GOT3 (cell line): Measurements from ENCODE around the gene COL19A1.
"Not testable (repeated sequence)": the region's sequence is repeated elsewhere in the genome, so short reads cannot be mapped to it uniquely, and the experiment has no call there.

Source experiments
- DNase-seq: peaks from one replicate; lab custom pipeline; 2025; ENCODE audit warnings: mixed read lengths; lab: John Stamatoyannopoulos, UW

Gene COL19A1

DNA sequence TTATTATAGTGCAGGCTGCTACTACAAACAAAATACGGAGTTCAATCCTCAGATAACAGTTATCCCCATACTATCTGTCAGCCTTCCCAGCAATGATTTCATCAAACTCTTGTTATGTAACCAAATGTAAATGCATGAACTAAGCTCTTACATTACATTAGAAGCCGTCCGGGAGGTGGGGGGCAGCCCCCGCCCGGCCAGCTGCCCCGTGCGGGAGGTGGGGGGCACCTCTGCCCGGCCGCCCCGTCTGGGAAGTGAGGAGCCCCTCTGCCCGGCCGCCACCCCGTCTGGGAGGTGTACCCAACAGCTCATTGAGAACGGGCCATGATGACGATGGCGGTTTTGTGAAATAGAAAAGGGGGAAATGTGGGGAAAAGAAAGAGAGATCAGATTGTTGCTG is 99.6 kb downstream of the COL19A1 start:
- DNase-seq, result not testable (repeated sequence)

DNA sequence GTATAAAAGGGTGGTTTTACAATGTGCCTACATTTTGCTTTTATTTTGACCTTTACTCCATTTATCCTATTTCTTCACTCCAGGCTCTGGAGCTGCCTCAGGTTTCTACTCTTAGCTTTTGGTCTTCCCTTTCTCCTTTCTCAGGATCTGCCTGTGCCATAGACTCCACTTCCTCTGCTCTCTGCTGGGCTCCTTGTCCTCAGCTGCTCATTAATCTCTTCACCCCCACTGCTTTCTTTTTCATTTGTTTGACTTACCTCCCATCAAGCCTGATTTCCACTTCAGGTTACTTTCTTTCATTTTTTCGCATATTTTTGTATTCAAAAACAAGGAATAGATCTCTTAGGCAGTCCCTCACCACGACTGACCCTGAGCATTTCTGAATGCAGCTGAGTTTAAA is 106.8 kb downstream of the COL19A1 start:
- no peak for DNase-seq

DNA sequence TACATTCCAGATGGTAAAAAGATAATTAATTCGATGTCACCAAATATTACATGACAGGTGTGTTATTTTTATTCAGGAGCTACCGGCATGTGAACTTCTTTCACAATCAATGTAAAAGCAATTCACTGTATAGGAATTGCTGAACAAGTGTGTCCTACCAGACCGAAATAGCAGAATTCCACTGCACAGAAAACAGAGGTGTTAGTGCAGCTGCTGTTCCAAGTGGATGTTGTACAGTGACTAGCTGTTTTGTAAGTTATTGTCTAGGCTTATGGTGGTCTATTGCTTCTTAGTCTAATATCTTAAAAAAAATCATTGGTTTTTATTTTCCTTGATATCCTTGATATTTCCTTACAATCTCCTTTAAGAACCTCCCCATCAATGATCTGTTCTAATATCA is 107.4 kb downstream of the COL19A1 start:
- no peak for DNase-seq

DNA sequence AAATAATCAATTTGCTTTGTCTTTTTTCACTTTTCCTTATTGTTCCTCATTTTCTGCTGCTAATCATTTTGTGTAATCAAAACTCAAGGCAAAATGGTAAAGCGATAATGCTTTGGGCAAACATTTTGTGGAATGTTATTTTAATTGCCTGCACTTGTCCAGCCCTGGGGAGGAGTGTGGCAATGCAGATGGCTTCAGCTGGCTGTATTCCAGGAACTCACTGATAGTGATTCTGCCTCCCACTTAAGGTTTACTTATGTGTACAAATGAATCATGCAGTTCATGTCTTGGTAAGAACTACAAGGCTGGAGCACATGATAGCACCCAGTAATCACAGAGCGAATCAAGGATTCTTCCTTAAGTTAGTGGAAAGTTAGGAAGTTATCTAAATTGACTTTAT is 107.8 kb downstream of the COL19A1 start:
- DNase-seq, result no peak

DNA sequence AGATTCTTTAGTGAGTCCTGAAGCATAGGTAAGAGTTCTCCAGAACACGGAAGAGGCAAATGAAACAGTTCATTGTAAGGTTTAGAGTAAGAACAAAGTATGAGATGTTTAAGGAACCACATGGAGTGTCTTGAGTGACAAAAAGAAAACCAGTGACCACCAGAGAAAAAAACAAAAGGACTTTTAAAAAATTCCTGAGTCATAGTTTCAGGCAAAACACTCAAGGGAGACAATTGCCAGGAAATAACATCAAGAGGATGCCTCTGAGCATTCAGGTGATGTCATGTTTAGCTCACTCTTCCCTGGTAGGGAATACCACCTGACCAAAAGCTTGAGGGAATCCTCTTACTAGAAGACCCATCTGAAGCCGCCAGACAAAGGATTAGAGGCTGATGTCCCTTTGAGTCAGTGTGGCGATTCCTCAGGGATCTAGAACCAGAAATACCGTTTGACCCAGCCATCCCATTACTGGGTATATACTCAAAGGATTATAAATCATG is 110.3 kb downstream of the COL19A1 start:
- no peak for DNase-seq

DNA sequence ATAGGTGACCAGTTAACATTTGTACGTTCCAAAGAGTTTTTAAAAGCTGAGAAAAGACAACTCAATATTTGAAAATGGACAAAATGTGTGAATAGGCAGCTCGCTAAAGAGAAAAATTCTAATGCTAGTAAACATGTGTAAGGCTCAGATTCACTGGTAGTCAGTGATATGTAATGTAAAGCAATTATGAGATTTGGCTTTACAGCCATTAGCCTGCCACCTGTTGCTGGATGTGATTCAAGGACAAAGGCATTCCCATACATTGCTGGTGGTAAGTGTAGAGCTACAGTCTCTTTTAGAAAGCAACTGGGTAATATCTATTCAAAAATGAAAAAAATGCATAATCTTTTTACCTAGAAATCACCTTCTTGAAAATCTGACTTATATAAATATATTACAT is 114.3 kb downstream of the COL19A1 start:
- no peak for DNase-seq

DNA sequence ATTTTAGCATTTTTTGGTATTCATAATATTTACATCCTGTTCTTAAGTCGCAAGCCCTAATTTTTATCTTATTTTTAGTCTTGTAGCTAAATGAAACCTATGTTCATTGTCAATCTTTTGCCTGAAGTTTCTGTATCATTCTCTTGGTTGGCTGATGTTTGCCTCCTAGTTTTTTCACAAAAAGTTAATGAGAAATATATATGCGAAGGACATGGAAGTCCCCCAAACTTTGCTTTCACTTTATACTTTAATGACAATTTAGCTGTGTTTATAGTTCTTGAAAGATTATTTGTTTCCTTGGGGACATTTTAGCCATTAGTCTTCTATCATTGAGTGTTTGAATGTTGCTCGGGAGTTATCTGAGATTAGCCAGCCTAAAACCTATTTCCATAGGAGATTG is 118.2 kb downstream of the COL19A1 start:
- DNase-seq, result no peak

DNA sequence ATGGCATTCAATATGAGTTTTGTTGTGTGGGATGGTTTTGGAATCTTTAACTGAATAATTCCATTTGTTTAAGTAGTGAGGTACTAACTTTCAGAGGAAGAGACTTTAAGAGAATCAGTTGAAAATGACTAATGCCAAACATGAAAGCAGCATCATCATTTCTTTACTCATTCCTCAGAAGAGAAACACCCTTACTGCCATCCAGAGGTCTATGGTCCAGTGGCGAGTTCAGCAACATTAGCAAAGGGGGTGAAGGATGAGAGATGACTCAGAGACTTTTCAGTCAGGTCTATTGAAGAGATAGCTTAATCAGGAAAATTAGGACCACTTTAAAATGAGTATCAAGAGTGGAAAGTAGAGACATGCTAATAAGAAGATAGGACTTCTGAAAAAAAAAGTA is 118.8 kb downstream of the COL19A1 start:
- no peak for DNase-seq

DNA sequence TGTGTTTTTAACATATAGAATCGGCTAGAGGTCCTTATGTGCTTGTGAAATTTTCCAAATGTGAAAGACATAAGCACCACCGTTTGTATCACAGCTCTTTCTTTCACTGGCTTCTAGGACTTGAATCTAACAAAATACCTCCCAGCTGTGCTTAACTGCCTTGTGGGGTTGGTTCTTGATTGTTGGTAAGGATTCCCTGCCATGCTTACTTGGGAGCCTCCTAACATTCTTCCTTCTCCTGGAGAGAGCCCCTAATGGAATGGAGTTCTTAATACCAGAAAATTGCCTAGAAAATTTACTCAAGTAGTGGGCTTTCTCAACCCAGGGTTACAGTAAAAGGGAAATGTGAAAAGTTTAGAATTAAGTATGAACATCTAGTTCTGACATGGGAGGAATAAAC is 121.2 kb downstream of the COL19A1 start:
- DNase-seq, result no peak

DNA sequence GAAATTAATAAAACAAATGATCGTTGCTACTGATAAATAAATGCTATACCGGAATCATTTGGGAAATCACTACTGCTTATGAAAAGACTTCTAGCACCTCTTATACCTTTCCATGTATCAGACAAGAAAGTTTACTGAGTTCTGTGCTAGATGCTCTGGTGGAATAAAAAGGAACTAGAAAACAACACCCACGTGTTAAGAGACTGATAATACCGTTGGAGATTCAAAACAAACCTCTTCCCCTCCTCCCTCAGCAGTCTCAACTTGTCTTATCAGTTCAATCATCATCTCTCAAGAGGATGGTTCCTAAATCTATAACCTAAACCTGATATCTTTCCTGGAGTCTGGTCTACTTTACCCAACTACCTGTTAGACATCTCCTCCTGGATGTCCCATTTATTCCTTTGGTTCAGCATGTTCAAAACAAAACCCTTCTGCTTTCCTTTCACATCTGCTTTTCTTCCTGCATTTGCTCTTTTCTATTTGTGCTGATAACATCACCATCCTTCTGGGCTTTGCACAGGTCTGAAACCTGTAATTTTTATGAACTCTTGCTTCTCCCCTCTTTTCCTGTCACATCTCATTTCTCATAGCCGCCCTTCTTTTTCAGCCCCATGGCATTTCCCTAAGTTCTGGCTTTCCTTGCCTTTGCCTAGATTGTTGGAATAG is 122.2 kb downstream of the COL19A1 start:
- no peak for DNase-seq

DNA sequence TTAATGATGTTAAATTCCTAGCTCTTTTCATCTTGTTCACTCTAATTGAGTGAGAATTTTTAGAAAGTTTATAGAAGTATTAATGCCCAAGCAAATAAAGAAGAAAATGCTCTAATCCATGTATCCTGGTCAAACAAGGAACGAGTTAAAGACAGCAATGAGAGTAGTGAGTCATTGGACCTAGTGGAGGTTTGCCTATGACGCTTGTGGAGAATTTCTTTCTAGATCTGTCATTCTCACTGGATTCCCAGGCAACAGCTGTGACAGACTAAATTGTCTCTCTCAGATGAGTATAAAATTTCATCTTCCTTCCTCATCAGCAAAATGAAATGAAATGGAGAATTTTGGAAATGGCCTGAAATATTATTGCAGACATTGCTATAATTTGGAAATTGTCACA is 127.9 kb downstream of the COL19A1 start:
- no peak for DNase-seq

DNA sequence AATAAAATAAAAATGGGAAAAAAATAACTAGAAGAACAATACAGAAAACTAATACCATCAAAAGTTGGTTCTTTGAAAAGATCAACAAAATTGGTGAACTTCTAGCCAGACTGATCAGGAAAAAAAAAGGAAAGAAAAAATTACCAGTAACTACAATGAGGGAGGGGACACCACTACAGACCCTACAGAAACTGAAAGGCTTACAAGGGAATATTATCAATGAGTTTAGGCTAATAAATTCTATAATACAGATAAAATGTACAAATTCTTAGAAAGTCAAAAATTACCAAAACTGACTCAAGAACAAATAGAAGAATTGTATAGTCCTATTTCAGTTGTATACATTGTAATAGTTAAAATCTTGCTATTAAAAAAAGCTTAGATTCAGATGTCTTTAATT is 141.8 kb downstream of the COL19A1 start:
- no peak for DNase-seq

DNA sequence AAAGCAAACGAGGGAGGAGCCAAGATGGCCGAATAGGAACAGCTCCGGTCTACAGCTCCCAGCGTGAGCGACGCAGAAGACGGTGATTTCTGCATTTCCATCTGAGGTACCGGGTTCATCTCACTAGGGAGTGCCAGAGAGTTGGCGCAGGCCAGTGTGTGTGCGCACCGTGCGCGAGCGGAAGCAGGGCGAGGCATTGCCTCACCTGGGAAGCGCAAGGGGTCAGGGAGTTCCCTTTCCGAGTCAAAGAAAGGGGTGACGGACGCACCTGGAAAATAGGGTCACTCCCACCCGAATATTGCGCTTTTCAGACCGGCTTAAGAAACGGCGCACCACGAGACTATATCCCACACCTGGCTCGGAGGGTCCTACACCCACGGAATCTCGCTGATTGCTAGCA is 144.0 kb downstream of the COL19A1 start:
- not testable (repeated sequence) for DNase-seq

DNA sequence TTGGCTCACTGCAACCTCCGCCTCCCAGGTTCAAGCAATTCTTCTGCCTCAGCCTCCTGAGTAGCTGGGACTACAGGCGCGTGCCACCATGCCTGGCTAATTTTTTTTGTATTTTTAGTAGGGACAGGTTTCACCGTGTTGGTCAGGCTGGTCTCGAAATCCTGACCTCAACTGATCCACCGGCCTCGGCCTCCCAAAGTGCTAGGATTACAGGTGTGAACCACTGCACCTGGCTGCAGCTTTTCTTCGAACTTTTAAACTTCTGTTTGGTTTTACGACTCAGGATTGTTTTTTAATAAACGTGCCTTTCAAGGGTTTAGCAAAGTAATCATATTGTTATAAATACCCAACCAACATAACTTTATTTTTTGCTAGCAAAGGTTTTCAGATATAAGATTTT is 156.8 kb downstream of the COL19A1 start:
- not testable (repeated sequence) for DNase-seq

DNA sequence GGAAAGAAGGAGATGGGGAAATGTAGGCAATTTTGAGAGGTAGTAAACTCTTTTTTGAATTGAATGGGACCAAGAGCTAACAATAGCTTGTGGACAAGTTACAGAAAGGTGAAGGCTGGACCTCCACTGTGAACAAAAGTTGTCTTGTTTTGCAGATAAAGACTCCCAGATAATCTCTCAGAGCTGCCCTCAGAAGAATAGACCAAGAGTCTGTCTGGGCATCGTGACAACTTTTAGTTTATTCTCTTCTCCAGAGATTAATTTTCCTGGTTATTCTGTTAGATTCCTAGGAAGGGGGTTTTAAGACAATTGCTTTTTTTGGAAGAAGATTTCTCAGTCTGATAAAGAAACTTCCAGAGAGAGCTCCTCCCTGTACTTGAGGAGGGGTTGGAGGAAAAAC is 161.9 kb downstream of the COL19A1 start:
- DNase-seq, result no peak

DNA sequence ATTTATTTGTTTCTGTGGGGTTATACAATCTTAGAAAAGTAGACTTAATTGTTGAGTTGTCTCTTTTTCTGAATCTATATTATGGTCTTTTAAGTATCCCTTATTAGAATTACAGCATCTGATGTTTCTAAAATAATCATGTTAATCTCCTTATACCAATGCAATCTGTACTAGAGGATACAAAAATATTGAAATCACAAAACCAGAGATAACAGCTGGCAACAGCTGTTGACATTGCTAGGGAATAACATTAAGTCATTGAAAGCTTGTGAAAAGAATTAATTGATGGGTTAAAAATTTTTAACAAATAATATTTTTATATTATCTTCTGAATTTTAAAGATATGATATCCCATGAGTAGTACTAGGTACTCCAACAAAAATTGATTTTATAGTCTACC is 162.6 kb downstream of the COL19A1 start:
- DNase-seq, result no peak

DNA sequence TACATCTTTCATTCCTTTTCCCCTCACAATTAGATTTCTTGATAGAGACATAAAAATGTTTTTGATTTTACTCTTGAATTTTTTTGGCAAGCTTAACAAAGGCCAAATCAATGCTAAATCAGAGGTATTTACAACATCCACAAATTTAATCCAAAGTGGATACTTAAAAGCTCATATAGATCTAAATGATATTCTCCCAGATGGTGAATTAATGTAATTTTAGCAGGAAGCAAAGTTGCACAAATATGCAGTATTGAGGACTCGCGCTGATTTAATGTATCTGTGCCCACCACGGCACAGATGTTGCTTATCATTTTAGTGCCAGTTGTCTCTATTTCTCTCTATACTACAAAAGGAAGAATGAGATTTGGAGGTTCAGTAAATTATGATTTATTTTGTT is 167.4 kb downstream of the COL19A1 start:
- DNase-seq, result no peak

DNA sequence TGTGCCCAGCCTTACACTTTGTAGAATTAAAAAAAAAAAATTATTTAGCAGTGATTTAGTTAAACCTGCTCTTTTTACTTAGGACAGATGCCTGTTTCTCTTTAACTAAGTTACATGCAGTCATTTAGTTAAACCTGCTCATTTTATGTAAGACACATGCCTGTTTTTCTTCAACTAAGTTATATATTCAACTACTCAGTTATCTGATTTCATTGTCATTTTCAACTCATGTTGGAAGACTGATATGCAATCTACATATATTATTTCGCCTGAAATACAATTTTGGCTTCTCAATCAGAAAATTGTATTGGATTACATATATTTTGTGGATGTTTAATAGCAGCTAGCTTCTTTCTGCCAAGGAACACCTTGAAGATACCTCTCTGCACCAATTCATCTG is 171.1 kb downstream of the COL19A1 start:
- DNase-seq, result no peak

DNA sequence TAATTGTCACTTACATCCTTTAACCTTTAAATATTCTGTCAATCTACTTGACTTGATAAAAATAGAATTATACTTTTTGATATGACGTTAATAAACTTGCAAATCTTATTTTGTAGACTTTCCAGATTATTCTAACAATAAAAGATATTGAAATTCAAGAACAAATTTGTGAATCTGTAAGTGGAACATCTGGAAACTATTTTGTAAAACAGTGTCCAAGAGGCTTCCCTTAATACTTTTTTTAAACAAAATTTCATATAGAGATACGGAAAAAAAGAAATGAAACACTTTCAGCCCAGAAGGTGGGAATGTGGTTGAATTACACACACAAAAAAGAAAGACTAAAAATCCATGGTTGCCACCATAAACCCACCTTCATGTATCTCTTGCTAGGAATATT is 174.4 kb downstream of the COL19A1 start:
- DNase-seq, result no peak

DNA sequence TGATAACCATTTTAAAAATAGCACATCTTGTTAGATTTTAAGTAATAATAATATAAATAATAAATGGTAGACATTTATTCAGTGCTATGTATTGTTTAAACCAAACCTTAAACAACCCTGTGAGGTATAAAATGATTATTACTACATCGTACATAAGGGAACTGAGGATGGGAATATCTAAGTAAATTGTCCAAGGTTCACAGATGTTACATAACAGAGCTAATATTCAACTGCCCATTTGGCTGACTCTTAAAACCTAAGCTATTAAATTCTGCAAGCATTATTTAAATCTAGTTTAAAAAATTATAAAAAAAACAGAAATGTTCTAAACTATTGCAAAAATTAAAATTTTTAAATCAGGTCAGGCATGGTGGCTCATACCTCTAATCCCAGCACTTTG is 175.1 kb downstream of the COL19A1 start:
- no peak for DNase-seq

DNA sequence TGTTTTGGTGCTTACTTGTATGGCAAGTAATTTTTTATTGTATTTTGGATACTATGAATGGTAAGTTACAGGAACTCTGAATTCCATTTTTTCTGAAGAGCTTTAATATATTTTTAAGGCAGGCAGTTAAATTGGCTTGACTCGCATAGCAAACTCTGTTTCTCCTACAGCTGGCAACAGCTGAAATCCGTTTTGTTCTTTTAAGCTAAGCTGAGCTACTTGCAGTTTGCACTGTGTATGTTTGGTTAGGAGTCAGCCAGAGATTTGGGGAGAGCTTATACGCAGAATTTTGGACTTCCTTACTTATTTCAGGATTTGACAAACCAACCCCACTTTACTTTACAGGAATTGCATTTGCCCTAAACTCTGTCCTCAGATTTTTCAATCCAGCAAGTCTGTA is 179.1 kb downstream of the COL19A1 start:
- no peak for DNase-seq

DNA sequence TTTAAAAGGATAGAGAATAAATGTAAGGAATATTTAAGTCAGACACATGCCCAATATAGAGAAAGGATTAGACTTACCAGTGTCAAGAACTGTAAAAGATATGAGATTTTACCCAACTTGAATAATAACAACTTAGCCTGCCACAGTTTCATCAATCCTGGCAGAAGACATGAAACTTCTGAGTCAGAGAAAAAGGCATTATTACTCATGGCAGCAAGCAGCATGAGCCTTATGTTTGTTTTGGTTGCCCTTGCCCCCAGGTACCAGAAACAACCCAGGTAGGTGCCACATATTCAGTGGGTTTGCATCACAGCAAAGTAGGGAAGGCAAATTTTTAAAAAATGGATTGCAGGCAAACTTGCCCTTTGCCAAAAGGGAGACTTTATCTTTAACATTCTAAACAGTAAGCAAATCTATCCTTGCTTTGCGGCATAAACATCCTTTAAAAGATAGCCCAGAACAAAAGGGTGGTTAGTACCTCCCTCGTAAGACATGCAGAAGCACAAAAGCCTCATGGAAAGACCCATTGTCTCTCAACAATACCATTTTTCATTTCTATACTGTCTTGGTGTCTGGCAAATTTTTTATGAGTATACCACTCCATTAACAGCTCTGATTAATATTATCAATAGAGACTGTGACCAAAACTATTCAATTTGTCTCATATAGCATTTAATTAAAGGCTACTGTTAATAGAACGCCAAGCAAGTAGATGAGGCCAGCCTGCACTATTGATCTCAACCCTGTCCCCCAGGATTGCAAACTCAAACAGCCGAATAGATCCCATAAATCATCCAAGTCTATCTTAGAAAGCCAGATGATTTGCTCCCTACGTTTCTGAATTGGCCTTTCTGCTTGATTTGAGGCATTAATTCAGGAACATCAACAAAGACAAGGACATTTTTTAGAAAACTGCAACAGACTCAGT is 185.1 kb downstream of the COL19A1 start:
- DNase-seq, result no peak

DNA sequence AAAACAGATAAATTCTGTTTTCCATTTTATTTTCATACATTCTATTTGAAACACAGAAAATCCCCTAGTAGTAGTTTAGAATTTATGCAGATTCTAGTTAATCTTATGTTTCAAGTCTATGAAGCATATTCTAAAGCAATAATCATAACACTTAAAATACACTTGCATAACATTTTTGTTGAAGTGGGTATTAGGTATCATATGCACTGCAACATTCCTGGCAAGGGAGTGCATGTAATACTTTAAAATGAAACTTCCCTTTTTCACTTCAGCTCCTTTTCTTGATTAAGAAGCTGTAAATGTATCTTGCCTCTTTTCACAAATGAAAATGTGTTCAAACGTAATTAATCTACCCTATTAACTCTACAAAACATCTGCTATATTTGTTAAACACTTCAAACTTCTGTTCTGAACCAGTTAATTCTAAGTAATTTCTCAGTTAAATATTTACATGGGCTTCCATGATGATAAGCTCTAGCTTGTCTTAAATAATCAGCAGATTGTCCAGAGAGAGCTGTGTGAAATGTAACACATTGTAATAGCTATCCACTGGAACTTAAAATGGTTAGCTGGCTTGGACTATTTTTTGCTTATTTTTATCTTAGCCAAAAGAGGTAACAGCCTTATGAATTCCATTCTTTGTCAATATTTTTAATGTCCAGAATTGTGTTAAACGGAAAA is 192.8 kb downstream of the COL19A1 start:
- no peak for DNase-seq
